Measurements from ENCODE around the gene CIDEC. TPM values are rescaled to one million over a fixed set of nuclear protein-coding genes. Genes with fewer than 3 reads are reported as not detected.

CIDEC gene
- total and polyA plus RNA-seq, 2 of the 13 experiments (the other 11 are each of a cell fraction or from before 2014, with no cell fraction given), result 2.5 to 10.4 TPM

- TF ChIP-seq, protein P1, sequence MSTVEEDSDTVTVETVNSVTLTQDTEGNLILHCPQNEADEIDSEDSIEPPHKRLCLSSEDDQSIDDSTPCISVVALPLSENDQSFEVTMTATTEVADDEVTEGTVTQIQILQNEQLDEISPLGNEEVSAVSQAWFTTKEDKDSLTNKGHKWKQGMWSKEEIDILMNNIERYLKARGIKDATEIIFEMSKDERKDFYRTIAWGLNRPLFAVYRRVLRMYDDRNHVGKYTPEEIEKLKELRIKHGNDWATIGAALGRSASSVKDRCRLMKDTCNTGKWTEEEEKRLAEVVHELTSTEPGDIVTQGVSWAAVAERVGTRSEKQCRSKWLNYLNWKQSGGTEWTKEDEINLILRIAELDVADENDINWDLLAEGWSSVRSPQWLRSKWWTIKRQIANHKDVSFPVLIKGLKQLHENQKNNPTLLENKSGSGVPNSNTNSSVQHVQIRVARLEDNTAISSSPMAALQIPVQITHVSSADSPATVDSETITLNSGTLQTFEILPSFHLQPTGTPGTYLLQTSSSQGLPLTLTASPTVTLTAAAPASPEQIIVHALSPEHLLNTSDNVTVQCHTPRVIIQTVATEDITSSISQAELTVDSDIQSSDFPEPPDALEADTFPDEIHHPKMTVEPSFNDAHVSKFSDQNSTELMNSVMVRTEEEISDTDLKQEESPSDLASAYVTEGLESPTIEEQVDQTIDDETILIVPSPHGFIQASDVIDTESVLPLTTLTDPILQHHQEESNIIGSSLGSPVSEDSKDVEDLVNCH (CRISPR knock-in tag; IDR thresholded peaks at IDR 0.05), result no peak
- TF ChIP-seq GABPB1 (CRISPR knock-in tag; IDR thresholded peaks at IDR 0.05) (peak; percentile 31; the same call in 1 of the 2 replicates), GABPA (IDR thresholded peaks at IDR 0.05; ENCODE audit: low read depth, low read length) (no peak), GABPA (CRISPR knock-in tag; IDR thresholded peaks at IDR 0.05; ENCODE audit: low read depth) (peak; percentile 59), KLF9 (CRISPR knock-in tag; IDR thresholded peaks at IDR 0.05; ENCODE audit: low read depth) (0 out of 2 replicates have a peak, but pooled peaks have one; percentile 28), ZNF883 (CRISPR knock-in tag; IDR thresholded peaks at IDR 0.05; ENCODE audit: not compliant biosample characterization) (no peak), DNMT3B (CRISPR knock-in tag; conservative IDR thresholded peaks at IDR 0.05) (0 out of 2 replicates have a peak, but pooled peaks have one; percentile 52)
- TF ChIP-seq, protein P2, sequence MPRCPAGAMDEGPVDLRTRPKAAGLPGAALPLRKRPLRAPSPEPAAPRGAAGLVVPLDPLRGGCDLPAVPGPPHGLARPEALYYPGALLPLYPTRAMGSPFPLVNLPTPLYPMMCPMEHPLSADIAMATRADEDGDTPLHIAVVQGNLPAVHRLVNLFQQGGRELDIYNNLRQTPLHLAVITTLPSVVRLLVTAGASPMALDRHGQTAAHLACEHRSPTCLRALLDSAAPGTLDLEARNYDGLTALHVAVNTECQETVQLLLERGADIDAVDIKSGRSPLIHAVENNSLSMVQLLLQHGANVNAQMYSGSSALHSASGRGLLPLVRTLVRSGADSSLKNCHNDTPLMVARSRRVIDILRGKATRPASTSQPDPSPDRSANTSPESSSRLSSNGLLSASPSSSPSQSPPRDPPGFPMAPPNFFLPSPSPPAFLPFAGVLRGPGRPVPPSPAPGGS (CRISPR knock-in tag; IDR thresholded peaks at IDR 0.05), result no peak
- TF ChIP-seq, protein P3, sequence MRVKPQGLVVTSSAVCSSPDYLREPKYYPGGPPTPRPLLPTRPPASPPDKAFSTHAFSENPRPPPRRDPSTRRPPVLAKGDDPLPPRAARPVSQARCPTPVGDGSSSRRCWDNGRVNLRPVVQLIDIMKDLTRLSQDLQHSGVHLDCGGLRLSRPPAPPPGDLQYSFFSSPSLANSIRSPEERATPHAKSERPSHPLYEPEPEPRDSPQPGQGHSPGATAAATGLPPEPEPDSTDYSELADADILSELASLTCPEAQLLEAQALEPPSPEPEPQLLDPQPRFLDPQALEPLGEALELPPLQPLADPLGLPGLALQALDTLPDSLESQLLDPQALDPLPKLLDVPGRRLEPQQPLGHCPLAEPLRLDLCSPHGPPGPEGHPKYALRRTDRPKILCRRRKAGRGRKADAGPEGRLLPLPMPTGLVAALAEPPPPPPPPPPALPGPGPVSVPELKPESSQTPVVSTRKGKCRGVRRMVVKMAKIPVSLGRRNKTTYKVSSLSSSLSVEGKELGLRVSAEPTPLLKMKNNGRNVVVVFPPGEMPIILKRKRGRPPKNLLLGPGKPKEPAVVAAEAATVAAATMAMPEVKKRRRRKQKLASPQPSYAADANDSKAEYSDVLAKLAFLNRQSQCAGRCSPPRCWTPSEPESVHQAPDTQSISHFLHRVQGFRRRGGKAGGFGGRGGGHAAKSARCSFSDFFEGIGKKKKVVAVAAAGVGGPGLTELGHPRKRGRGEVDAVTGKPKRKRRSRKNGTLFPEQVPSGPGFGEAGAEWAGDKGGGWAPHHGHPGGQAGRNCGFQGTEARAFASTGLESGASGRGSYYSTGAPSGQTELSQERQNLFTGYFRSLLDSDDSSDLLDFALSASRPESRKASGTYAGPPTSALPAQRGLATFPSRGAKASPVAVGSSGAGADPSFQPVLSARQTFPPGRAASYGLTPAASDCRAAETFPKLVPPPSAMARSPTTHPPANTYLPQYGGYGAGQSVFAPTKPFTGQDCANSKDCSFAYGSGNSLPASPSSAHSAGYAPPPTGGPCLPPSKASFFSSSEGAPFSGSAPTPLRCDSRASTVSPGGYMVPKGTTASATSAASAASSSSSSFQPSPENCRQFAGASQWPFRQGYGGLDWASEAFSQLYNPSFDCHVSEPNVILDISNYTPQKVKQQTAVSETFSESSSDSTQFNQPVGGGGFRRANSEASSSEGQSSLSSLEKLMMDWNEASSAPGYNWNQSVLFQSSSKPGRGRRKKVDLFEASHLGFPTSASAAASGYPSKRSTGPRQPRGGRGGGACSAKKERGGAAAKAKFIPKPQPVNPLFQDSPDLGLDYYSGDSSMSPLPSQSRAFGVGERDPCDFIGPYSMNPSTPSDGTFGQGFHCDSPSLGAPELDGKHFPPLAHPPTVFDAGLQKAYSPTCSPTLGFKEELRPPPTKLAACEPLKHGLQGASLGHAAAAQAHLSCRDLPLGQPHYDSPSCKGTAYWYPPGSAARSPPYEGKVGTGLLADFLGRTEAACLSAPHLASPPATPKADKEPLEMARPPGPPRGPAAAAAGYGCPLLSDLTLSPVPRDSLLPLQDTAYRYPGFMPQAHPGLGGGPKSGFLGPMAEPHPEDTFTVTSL (CRISPR knock-in tag; IDR thresholded peaks at IDR 0.05; ENCODE audit: borderline replicate concordance), result 0 out of 2 replicates have a peak, but pooled peaks have one; percentile 25
Measured at GRCh38 chr3:9897408-9898372, 17.6 kb upstream of the CIDEC start (continued).

Data from HepG2 (cell line).